Measurements from ENCODE around the gene DCAF10. TPM values are rescaled to one million over a fixed set of nuclear protein-coding genes. Genes with fewer than 3 reads are reported as not detected.

Gene DCAF10
- total and polyA plus RNA-seq, 10 of the 15 experiments (the other 5 are each of a cell fraction or from before 2014, with no cell fraction given): 3.9 to 21.7 (median 9.8) TPM

DNA sequence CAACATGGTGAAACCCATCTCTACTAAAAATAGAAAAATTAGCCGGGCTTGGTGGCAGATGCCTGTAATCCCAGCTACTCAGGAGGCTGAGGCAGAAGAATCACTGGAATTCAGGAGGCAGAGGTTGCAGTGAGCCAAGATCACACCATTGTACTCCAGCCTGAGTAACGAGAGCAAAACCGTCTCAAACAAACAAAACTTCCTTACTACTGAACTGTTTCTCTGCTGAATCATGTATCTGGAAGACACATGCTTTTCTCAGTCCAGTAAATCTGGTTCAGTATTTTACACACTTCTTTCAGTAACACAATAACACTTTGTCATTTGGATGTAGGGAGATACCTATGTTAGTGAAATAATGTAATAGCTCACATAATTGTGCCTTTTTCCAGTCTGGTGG lies 39.1 kb upstream of the DCAF10 start:
- no peaks in the 10 kb centered on the region for H3K79me2 ChIP-seq (ENCODE audit: control insufficient read depth, insufficient read depth, low read length)
- WGBS (ENCODE audit: insufficient coverage, insufficient replicate concordance, low lambda C conversion rate, missing lambda C conversion rate): 98% methylated on average over 3 of the region's 3 CpGs
- no peak overlapping the region for H2AFZ ChIP-seq (ENCODE audit: control insufficient read depth, low read depth, low read length)
- H3K27me3 ChIP-seq (replicated peaks in 1 of 2; ENCODE audit: control insufficient read depth in 2 of 2, insufficient read depth in 2 of 2, low read length in 1 of 2): no peaks in the 10 kb centered on the region
- ChIA-PET SMC1A (ENCODE audit: uncharacterized antibody, unreplicated experiment) (interaction anchor here (0.6 kb wide), 1 partner anchor 82 kb away, joined by 3 read pairs; no protein-coding TSS in a partner anchor), CTCF (no interaction called here), RAD21 (ENCODE audit: unreplicated experiment) (no interaction called here), POLR2A (interaction anchor here (0.5 kb wide), 1 partner anchor 135 kb away, joined by 4 read pairs; no protein-coding TSS in a partner anchor)
- no peaks in the 10 kb centered on the region for H3K4me1 ChIP-seq (ENCODE audit: control insufficient read depth, insufficient read depth, low read length)
- ATAC-seq: no peak
- no peak overlapping the region for H3K27ac ChIP-seq (ENCODE audit: control insufficient read depth, insufficient read depth)
- intact Hi-C loops (cut with micrococcal nuclease; ENCODE audit: unreplicated experiment) (no loop called here), in situ Hi-C loops (cut with MboI) (no loop called here)
- no peaks in the 10 kb centered on the region for H4K20me1 ChIP-seq (ENCODE audit: control insufficient read depth, insufficient read depth)
- no TSS peak for BruUV-seq (replicated peaks)
- no peaks in the 10 kb centered on the region for H3K36me3 ChIP-seq (ENCODE audit: control insufficient read depth in 2 of 2, insufficient read depth in 2 of 2, low read length in 1 of 2)
- no peak overlapping the region for H3K4me3 ChIP-seq
- no peak for DNase-seq (ENCODE audit: low read depth, low spot score)
- no peak overlapping the region for H3K9ac ChIP-seq (ENCODE audit: control insufficient read depth, insufficient read depth, low read length)
- no peak overlapping the region for H3K4me2 ChIP-seq (ENCODE audit: control insufficient read depth, insufficient read depth)
- H3K9me3 ChIP-seq (replicated peaks; ENCODE audit: control insufficient read depth, insufficient read depth, low read length): no peaks in the 10 kb centered on the region
- TF ChIP-seq NFYA (IDR thresholded peaks at IDR 0.05; ENCODE audit: borderline replicate concordance, low read depth, low read length) (no peak), ASH2L (IDR thresholded peaks at IDR 0.05; ENCODE audit: borderline replicate concordance, low read depth) (no peak), NR2C1 (IDR thresholded peaks at IDR 0.05) (no peak), MEF2B (IDR thresholded peaks at IDR 0.05; ENCODE audit: partially characterized antibody, poor library complexity, severe bottlenecking) (no peak), POLR2AphosphoS2 (IDR thresholded peaks at IDR 0.05; ENCODE audit: low read depth, low read length) (no peak), POLR2A (IDR thresholded peaks at IDR 0.05; ENCODE audit: low read depth, low read length) (no peak), FOXM1 (IDR thresholded peaks at IDR 0.05; ENCODE audit: low read depth, low read length) (no peak), FOS (IDR thresholded peaks at IDR 0.05; ENCODE audit: borderline replicate concordance, extremely low read depth, insufficient read length) (no peak), RELA (IDR thresholded peaks at IDR 0.05; ENCODE audit: borderline replicate concordance, partially characterized antibody) (no peak), SMAD1 (IDR thresholded peaks at IDR 0.05; ENCODE audit: low read depth, partially characterized antibody) (no peak), ZBED1 (IDR thresholded peaks at IDR 0.05; ENCODE audit: borderline replicate concordance) (no peak), ETV6 (conservative IDR thresholded peaks at IDR 0.05 in 1 of 2, IDR thresholded peaks at IDR 0.05 in 1 of 2; ENCODE audit: borderline replicate concordance in 1 of 2, low read depth in 1 of 2) (no peak)
- TF ChIP-seq, protein P1, sequence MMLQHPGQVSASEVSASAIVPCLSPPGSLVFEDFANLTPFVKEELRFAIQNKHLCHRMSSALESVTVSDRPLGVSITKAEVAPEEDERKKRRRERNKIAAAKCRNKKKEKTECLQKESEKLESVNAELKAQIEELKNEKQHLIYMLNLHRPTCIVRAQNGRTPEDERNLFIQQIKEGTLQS (IDR thresholded peaks at IDR 0.05; ENCODE audit: borderline replicate concordance, extremely low read depth, low read depth, low read length): no peak
- TF ChIP-seq, protein P2, sequence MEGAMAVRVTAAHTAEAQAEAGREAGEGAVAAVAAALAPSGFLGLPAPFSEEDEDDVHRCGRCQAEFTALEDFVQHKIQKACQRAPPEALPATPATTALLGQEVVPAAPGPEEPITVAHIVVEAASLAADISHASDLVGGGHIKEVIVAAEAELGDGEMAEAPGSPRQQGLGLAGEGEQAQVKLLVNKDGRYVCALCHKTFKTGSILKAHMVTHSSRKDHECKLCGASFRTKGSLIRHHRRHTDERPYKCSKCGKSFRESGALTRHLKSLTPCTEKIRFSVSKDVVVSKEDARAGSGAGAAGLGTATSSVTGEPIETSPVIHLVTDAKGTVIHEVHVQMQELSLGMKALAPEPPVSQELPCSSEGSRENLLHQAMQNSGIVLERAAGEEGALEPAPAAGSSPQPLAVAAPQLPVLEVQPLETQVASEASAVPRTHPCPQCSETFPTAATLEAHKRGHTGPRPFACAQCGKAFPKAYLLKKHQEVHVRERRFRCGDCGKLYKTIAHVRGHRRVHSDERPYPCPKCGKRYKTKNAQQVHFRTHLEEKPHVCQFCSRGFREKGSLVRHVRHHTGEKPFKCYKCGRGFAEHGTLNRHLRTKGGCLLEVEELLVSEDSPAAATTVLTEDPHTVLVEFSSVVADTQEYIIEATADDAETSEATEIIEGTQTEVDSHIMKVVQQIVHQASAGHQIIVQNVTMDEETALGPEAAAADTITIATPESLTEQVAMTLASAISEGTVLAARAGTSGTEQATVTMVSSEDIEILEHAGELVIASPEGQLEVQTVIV (IDR thresholded peaks at IDR 0.05; ENCODE audit: borderline replicate concordance, partially characterized antibody): no peak
- TF ChIP-seq, protein P3, sequence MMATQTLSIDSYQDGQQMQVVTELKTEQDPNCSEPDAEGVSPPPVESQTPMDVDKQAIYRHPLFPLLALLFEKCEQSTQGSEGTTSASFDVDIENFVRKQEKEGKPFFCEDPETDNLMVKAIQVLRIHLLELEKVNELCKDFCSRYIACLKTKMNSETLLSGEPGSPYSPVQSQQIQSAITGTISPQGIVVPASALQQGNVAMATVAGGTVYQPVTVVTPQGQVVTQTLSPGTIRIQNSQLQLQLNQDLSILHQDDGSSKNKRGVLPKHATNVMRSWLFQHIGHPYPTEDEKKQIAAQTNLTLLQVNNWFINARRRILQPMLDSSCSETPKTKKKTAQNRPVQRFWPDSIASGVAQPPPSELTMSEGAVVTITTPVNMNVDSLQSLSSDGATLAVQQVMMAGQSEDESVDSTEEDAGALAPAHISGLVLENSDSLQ (IDR thresholded peaks at IDR 0.05): no peak
- TF ChIP-seq, protein P4, sequence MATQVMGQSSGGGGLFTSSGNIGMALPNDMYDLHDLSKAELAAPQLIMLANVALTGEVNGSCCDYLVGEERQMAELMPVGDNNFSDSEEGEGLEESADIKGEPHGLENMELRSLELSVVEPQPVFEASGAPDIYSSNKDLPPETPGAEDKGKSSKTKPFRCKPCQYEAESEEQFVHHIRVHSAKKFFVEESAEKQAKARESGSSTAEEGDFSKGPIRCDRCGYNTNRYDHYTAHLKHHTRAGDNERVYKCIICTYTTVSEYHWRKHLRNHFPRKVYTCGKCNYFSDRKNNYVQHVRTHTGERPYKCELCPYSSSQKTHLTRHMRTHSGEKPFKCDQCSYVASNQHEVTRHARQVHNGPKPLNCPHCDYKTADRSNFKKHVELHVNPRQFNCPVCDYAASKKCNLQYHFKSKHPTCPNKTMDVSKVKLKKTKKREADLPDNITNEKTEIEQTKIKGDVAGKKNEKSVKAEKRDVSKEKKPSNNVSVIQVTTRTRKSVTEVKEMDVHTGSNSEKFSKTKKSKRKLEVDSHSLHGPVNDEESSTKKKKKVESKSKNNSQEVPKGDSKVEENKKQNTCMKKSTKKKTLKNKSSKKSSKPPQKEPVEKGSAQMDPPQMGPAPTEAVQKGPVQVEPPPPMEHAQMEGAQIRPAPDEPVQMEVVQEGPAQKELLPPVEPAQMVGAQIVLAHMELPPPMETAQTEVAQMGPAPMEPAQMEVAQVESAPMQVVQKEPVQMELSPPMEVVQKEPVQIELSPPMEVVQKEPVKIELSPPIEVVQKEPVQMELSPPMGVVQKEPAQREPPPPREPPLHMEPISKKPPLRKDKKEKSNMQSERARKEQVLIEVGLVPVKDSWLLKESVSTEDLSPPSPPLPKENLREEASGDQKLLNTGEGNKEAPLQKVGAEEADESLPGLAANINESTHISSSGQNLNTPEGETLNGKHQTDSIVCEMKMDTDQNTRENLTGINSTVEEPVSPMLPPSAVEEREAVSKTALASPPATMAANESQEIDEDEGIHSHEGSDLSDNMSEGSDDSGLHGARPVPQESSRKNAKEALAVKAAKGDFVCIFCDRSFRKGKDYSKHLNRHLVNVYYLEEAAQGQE (IDR thresholded peaks at IDR 0.05; ENCODE audit: low read depth, low read length): no peak
- no peak for FAIRE-seq

Data from GM12878 (cell line).